ENCODE results near the gene DAD1.

DNA sequence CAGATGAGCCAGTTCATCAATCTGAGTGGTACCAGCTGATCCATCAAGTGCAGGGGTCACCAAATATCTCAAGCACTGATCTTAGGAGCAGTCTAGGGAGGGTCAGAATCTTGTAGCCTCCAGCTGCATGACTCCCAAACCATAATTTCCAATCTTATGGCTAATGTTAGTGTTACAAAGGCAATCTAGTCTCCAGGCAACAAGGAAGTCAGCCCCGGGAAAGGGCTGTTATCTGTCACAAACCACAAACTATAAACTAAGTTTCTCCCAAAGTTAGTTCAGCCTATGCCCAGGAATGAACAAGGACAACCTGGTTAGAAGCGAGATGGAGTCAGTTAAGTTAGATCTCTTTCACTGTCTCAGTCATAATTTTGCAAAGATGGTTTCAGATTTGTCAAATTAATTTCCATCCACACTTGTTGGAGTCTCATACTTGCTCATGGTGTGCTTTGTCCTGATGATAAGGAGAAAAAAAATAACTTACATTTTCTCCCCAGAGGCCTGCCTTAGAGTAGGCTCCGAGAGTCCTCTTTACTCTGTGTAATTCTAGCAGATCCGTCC lies 5.2 kb upstream of the DAD1 start:
- TF ChIP-seq, protein P1, sequence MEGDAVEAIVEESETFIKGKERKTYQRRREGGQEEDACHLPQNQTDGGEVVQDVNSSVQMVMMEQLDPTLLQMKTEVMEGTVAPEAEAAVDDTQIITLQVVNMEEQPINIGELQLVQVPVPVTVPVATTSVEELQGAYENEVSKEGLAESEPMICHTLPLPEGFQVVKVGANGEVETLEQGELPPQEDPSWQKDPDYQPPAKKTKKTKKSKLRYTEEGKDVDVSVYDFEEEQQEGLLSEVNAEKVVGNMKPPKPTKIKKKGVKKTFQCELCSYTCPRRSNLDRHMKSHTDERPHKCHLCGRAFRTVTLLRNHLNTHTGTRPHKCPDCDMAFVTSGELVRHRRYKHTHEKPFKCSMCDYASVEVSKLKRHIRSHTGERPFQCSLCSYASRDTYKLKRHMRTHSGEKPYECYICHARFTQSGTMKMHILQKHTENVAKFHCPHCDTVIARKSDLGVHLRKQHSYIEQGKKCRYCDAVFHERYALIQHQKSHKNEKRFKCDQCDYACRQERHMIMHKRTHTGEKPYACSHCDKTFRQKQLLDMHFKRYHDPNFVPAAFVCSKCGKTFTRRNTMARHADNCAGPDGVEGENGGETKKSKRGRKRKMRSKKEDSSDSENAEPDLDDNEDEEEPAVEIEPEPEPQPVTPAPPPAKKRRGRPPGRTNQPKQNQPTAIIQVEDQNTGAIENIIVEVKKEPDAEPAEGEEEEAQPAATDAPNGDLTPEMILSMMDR (IDR thresholded peaks at IDR 0.05), result no peak
- TF ChIP-seq POLR2A (IDR thresholded peaks at IDR 0.05), result no peak
